Adrenal gland (tissue), 12 donors: Measurements from ENCODE around the gene GPR176. TPM values are rescaled to one million over a fixed set of nuclear protein-coding genes. Genes with fewer than 3 reads are reported as not detected.

Source experiments
- DNase-seq, 7 donors: peaks; one replicate each; pipeline ENCODE4 v3.0.0-alpha.2; 2019 to 2020
- H3K27ac ChIP-seq, 5 donors: fragments of 200-600 bp; sonication (generic) in 4 of 5; 1 replicate in 3 of 5; 2 replicates in 2 of 5; pipeline versions ENCODE4 v1.5.1 to v1.8.0; 2016 to 2020; ENCODE audit warnings: mild to moderate bottlenecking in 1 of 5
- H3K27me3 ChIP-seq: fragments of 200-600 bp; 2 replicates; pipeline ENCODE4 v1.8.0; 2021
- H3K36me3 ChIP-seq, 2 donors: fragments of 200-600 bp; replicated peaks in 1 of 2; 1 replicate in 1 of 2; 2 replicates in 1 of 2; pipeline versions ENCODE4 v1.5.1 to v1.8.0; 2018 to 2022
- H3K4me1 ChIP-seq, 2 donors: fragments of 200-600 bp; replicated peaks in 1 of 2; 1 replicate in 1 of 2; 2 replicates in 1 of 2; pipeline versions ENCODE4 v1.5.1 to v1.8.0; 2018 to 2021
- H3K4me3 ChIP-seq, 4 donors: fragments of 200-600 bp; sonication (generic) in 3 of 4; one replicate each; pipeline ENCODE4 v1.5.1; 2016 to 2018
- H3K9me3 ChIP-seq, 3 donors: fragments of 200-600 bp; sonication (generic) in 1 of 3; replicated peaks in 1 of 3; 1 replicate in 2 of 3; 2 replicates in 1 of 3; pipeline versions ENCODE4 v1.5.1 to v1.8.0; 2016 to 2021
- CTCF ChIP-seq, 6 experiments: fragments of 450-650 bp in 4 of 6; fragments of 200-600 bp in 2 of 6; sonication (generic) in 1 of 6; IDR thresholded peaks; 1 replicate in 5 of 6; 2 replicates in 1 of 6; pipeline versions ENCODE4 v1.5.1 to v1.8.0; 2016 to 2021; ENCODE audit warnings: antibody characterized with exemption in 6 of 6, mild to moderate bottlenecking in 2 of 6, moderate library complexity in 1 of 6
- POLR2A ChIP-seq, 2 donors: fragments of 450-650 bp; IDR thresholded peaks; one replicate each; pipeline ENCODE4 v1.6.1; 2017; ENCODE audit warnings: antibody characterized with exemption in 2 of 2, mild to moderate bottlenecking in 2 of 2, moderate library complexity in 1 of 2
- WGBS, 4 donors: extraction: QIAGEN DNeasy Blood & Tissue Kit in 2 of 4; methylation state at CpG; one replicate each; pipeline versions ENCODE4 v1.1.5 to v1.1.7; 2013 to 2017; 5-methylcytosine and 5-hydroxymethylcytosine counted together
- intact Hi-C, 2 donors: fragments of 100-400 bp; cut with DNase I; formaldehyde crosslinking; loops; one replicate each; pipeline versions ENCODE4 v1.14.1 to v1.15.0; 2022 to 2023
- polyA plus RNA-seq, 3 donors: library from polyadenylated mRNA; stranded (reverse); fragments of 200-250 nt in 2 of 3; fragments of 350-450 nt in 1 of 3; fragmentation: Illumina TruSeq in 1 of 3; extraction: RNeasy Lipid Tissue Mini Kit (QIAGEN cat#74804) in 1 of 3; gene quantifications; one replicate each; pipeline ENCODE4 v1.2.3, GENCODE V29; 2013 to 2014
- total RNA-seq, 9 donors: library from RNA; depleted of rRNA in 4 of 9; stranded (reverse); fragments of >200 nt in 4 of 9; fragments of 120-200 nt in 1 of 9; fragmentation: NEBNext Ultra II Directional in 1 of 9; extraction: Animal tissue kit (Norgen Biotek cat#: 25700) in 1 of 9; gene quantifications; one replicate each; pipeline versions ENCODE4 v1.1.0 to v1.2.4, GENCODE V29; 2013 to 2023
- donor health status: healthy with polysubstance abuse.
- donor health status: Bipolar disorder and iron deficiency.
- donor health status: DM: yes; HTN: yes; CAD: no.
- donor health status: DM: no; HTN: no; CAD: no.
- donor health status: DM: no; HTN: no; CAD: no.
- donor health status: DM: yes; HTN: yes; CAD: no.

GPR176 gene
- total and polyA plus RNA-seq, 12 donors: 1.4 to 12.7 (median 5.6) TPM

GRCh38 chr15:39843565-39843964 lies 76.5 kb downstream of the GPR176 start:
- DNase-seq: no peak
- intact Hi-C loops: no loop called here
- Histone ChIP-seq H3K4me3 (no peak overlapping the region), H3K9me3 (no peaks in the 10 kb centered on the region), H3K27me3 (no peaks in the 10 kb centered on the region), H3K27ac (no peak overlapping the region), H3K36me3 (no peaks in the 10 kb centered on the region), H3K4me1 (no peaks in the 10 kb centered on the region)
- no peak for TF ChIP-seq POLR2A (IDR thresholded peaks at IDR 0.05)
- no peak for TF ChIP-seq CTCF (IDR thresholded peaks at IDR 0.05)
- 75 to 87% (median 83%) methylated on average over 2 of the region's 2 CpGs for WGBS, 4 donors

GRCh38 chr15:39837454-39837853 lies 82.6 kb downstream of the GPR176 start:
- WGBS, 4 donors: 93 to 97% (median 96%) methylated on average over 1 of the region's 1 CpG
- Histone ChIP-seq H3K36me3 (no peaks in the 10 kb centered on the region), H3K4me1 (no peaks in the 10 kb centered on the region), H3K4me3 (no peak overlapping the region), H3K27me3 (no peaks in the 10 kb centered on the region), H3K9me3 (no peaks in the 10 kb centered on the region), H3K27ac (no peak overlapping the region)
- no peak for TF ChIP-seq CTCF (IDR thresholded peaks at IDR 0.05)
- TF ChIP-seq POLR2A (IDR thresholded peaks at IDR 0.05): no peak
- intact Hi-C loops: no loop called here
- no peak for DNase-seq

- no peak overlapping the region for H3K4me3 ChIP-seq
- H3K27ac ChIP-seq: no peak overlapping the region
- DNase-seq: no peak
- 85 to 95% (median 90%) methylated on average over 2 of the region's 2 CpGs for WGBS, 4 donors
- no peaks in the 10 kb centered on the region for H3K9me3 ChIP-seq
- no peaks in the 10 kb centered on the region for H3K4me1 ChIP-seq
- no peak for TF ChIP-seq CTCF (IDR thresholded peaks at IDR 0.05)
- TF ChIP-seq POLR2A (IDR thresholded peaks at IDR 0.05): no peak
- H3K36me3 ChIP-seq: no peaks in the 10 kb centered on the region
- intact Hi-C loops: no loop called here
- H3K27me3 ChIP-seq: no peaks in the 10 kb centered on the region
Measured at GRCh38 chr15:39835550-39835949, 84.5 kb downstream of the GPR176 start.

- no peaks in the 10 kb centered on the region for H3K9me3 ChIP-seq
- no peaks in the 10 kb centered on the region for H3K27me3 ChIP-seq
- DNase-seq: no peak
- no peaks in the 10 kb centered on the region for H3K36me3 ChIP-seq
- H3K4me3 ChIP-seq: no peak overlapping the region
- H3K4me1 ChIP-seq: no peaks in the 10 kb centered on the region
- H3K27ac ChIP-seq: no peak overlapping the region
- no peak for TF ChIP-seq CTCF (IDR thresholded peaks at IDR 0.05)
- TF ChIP-seq POLR2A (IDR thresholded peaks at IDR 0.05): no peak
- intact Hi-C loops: no loop called here
Measured at GRCh38 chr15:39834256-39834655, 85.8 kb downstream of the GPR176 start.
